GM18858 (cell line): ENCODE data around the gene KIF25.
"Not testable (repeated sequence)": the region's sequence is repeated elsewhere in the genome, so short reads cannot be mapped to it uniquely, and the experiment has no call there.

ENCODE experiments used
- ATAC-seq: cut with Tn5 transposase; IDR thresholded peaks from one replicate; pipeline ENCODE4 v1.9.1; 2021; ENCODE audit not compliant: unreplicated experiment

Gene KIF25

DNA sequence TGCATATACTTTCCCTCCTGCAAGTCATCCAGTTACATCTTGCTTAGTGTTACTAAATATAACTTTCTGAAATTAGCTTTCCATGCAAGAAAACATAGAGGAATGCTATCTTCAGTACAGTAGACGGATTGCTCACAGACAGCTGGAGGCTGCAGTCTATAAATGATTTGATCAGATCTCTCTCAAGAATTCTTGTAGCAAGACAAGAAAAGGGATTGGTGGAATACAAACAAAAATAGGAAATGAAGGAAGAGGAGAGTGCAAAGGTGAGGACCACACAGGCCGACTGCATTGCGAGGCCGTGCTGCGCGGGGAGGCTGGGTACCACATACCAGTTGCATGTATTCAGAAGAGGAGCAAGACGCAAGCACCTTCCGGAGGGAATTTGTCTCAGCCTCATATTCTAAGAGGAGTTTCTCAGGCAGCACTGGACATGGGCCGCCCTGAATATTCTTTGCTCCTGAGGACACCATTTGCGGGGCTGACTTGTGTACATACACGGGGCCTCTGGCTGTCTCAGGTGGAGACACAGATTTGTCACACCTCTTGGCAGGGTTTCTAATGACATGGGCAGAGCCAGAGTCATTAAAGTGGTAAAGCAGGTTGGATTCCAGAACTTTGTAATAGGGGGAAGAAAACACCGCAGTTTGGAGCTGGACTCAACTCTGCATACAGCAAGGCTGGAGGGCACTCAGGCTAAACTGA is 22.7 kb upstream of the KIF25 start:
- ATAC-seq, result no peak

DNA sequence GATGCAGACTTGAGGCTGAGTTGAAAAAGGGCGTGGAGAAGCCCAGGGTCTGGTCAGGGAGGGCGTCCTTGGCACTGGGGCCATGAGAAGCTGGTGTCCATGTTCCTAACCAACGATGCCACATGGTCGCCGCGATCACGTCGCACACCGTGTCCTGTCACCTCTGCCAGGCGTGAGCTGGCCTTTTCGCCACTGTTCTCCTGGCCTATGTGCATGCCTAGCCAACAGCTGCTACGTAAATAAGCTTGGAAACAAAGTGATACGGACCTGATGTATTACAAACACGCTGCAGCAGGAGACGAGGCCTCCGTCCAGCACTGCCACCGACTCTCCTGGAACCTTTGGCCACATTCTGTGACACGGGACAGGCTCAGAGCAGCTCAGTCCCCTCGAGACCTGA is 22.0 kb upstream of the KIF25 start:
- no peak for ATAC-seq

DNA sequence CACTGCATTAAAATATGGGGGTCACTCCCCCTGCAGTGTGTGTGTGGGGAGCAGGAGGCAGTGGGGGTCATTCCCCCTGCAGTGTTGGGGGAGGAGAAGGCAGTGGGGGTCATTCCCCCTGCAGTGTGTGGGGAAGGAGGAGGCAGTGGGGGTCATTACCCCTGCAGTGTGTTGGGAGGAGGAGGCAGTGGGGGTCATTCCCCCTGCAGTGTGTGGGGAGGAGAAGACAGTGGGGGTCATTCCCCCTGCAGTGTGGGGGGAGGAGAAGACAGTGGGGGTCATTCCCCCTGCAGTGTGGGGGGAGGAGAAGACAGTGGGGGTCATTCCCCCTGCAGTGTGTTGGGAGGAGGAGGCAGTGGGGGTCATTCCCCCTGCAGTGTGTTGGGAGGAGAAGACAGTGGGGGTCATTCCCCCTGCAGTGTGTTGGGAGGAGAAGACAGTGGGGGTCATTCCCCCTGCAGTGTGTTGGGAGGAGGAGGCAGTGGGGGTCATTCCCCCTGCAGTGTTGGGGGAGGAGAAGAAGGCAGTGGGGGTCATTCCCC is 21.3 kb upstream of the KIF25 start:
- not testable (repeated sequence) for ATAC-seq

DNA sequence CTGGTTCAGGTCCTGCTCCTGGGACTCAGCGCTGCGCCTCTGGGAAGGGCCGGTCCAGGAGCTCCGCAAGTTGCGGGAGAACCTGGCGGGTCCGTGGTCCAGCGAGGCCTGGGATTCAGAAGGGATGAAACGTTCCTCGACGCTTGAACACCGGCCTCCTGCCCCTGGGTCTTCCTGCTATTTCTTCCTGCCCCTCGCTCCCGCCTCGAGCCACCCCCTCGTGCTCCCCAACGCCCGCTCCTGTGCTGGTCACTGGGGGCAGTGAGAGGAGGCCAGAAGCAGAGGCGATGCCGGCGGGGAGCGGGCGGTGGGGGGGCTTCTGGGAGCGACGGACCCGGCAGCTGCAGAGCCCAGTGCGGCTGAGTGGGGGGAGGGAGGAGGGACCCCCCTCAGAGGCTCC is 20.8 kb upstream of the KIF25 start:
- no peak for ATAC-seq

DNA sequence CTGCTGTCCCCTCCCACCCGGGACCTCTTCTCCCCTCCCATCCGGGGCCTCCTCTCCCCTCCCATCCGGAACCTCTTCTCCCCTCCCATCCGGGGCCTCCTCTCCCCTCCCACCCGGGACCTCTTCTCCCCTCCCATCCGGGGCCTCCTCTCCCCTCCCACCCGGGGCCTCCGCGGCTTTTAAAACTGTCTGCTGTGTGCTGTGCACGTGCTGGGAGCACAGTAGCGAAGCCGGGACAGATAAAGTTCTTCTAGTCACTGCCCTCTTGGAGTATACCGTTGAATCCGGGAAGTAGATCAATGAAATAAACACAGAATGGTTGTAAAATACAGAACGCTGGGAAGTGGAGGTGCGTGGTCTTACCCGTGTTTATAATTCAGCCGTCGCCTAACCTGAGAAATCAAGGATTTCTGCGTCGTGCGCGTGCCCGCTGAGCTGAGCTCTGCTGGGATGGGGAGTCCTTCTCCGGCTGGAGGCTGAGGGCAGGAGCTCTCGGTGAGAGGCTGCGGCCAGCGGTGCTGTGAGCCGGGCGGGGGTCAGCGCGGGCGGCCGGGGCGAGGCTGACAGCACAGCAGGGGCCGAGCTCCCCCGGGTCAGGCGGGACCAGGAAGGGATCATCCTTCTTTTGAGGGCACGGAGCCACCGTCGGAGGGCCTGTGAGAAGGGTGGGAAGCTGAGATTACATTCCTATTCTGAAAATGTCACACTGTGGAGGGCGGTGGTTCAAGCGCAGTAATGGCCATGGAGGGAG is 19.6 kb upstream of the KIF25 start:
- ATAC-seq, result no peak

DNA sequence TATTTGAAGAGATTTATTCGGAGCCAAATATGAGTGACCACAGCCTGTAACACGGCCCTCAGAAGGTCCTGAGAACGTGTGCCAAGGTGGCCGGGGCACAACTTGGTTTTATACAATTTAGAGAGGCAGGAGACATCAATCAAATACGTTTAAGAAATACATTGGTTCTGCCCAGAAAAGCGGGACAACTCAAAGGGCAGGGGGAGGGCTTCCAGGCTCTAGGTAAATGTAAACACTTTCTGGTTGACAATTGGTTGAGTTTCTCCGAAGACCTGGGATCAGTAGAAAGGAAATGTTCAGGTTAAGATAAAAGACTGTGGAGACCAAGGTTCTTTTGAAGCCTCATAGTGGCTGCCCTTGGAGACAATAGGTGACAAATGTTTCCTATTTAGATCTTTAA is 18.9 kb upstream of the KIF25 start:
- ATAC-seq, result no peak

DNA sequence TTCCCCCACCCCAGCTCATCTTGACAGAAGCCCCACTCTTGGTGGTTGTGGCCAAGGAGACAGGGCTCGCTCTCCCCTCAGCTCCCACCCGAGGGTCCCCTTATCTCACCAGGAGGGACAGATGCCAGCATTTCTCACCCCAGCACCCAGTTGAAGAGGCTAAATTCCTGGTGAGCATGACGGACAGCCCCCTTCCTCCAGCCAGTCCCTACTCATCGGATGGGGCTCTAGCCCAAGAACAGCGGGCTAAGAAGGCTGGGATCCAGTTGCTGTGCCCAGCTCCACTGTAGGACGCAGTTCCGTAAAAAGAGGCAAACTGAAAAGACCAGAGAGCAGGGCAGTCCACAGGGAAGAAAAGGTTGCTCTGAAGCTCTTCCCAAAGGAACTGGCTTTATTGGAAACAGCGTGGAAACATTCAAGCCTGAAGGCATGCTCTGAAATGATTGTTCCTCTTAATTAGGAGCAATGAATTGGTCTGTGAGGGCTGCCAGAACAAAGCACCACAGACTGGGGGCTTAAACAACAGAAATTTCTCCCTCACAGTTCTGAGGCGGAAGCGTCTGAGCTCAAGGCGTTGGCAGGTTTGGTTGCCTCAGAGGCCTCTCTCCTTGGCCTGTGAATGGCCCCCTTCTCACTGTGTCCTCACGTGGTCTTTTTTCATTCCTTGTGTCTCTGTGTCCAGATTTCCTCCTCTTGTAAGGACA is 17.9 kb upstream of the KIF25 start:
- no peak for ATAC-seq

DNA sequence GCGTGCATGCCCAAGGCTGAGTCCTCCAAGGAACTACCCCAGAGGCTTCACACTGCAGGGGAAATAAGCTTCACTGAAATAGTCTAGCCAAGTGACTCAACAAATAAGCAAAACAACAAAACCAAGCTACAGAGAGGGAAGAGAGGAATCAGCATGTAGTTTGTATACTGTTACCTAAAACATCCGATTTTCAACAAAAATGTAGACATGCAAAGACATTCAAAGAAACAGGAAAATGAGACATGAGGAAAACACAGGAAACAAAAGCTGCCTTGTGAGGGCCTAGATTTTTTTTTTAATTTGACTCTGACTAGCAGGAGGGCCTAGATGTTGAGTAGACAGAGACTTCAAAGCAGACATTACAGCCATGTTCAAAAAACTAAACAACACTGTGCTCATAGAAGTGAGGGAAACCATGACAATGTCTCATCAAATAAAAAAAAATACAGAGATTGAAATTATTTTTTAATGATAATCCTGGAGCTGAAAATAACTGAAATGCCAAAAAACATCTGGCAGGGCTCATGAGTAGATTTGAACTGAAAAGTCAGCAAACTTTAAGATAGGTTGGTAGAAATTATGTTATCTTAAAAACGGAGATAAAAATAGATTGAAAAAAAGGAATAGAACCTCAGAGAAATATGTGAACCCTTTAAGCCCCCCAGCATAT is 16.4 kb upstream of the KIF25 start:
- no peak for ATAC-seq

DNA sequence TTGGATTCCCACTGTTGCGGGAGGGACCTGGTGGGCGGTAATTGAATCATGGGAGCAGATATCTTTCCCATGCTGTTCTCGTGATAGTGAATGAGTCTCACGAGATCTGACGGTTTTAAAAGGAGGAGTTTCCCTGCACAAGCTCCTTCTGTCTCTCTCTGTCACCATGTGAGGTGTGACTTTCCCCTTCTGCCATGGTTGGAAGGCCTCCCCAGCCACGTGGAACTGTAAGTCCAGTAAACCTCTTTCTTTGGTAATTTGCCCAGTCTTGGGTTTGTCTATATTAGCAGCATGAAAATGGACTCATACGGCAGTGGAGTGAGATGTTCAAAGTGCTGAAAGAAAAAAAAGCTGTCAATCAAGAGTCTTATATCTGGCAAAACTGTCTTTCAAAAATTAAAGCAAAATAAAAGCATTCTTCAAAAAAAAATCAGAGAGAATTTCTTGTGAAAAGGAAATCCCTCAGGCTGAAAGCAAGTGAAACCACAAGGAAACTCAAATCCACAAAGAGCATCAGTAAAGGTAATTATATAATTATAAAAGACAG is 15.5 kb upstream of the KIF25 start:
- ATAC-seq, result no peak

DNA sequence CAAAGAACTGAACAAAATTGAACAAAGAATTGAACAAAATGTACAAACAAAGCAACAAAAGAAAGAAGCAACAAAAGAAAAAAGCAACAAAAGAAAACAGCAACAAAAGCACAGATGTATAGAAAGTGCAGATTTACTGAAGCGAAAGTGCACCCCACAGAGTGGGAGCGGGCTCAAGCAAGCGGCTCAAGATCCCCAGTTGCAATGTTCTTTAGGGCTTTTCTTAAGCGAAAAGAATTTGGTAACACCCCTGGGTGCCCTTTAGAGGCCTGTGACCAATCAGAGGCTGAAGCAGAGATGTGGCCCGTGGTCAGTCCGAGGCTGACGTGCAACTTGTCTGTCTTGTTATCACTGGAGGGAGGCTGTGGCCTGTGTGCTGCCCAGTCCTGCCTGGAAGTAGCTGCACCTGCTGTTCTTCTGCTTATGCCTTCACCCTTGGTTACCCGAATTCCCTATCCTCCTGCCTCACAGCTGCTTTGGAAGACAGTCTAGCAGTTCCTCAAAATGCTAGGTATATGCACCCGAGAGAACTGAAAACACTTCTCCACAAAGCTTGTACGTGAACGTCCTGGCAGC is 13.2 kb upstream of the KIF25 start:
- ATAC-seq, result no peak

DNA sequence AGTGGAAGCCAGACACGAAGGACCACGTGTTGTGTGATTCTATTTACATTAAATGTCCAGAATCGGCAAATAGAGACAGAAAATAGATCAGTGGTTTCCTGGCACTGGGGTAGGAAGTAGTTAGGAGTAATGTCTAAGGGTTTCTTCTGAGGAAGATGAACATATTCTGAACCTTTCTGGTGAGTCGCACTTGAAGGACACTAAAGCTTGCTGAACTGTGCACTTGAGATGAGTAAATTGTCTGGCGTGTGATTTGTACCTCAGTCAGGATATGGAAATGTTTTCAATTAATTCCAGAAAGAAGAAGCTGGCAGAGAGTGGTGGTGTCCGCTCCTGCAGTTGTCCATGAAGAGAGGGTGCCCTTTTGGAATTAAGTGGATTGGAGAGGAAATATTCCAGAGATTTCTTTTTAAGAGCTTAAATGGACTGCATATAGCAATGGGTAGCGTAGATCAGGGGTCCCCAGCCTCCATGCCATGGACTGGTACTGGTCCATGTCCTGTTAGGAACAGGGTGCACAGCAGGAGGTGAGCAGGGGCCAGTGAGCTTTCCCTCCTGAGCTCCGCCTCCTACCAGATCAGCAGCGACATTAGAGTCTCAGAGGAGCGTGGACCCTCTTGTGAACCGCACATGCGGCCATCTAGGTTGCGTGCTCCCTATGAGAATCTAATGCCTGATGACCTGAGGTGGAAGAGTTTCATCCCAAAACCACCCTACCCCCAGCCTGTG is 12.4 kb upstream of the KIF25 start:
- ATAC-seq, result no peak

DNA sequence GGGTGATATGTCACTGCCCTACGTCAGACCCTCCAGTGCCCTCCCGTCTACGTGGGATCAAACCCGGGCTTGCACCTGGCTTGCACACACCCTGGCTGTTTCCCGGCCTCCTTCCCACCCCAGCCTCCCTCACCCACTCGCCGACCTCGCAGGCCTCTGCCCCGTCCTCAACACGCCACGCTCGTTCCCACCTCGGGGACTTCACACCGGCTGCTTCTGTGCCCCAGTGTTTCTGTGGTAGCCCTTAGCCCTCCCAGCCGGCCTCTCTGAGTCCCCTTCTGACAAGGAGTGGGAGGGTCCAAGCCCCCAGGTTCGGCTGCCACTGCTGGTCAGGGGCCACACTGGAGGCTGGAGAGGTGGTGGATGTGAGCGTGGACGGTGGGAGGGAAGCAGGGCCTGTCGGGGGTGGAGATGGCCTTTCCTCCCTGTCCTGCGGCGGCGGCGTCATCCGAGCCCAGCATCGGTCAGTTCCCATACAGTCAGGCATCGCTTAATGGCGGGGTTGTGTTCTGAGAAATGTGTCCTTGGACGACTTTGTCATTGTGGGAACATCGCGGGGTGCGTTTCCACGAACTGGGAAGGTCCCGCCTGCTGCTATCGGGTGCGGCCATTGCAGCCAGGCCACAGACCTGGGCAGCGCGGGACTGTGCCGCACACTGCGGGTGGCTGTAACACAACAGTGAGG is 11.4 kb upstream of the KIF25 start:
- ATAC-seq, result no peak

DNA sequence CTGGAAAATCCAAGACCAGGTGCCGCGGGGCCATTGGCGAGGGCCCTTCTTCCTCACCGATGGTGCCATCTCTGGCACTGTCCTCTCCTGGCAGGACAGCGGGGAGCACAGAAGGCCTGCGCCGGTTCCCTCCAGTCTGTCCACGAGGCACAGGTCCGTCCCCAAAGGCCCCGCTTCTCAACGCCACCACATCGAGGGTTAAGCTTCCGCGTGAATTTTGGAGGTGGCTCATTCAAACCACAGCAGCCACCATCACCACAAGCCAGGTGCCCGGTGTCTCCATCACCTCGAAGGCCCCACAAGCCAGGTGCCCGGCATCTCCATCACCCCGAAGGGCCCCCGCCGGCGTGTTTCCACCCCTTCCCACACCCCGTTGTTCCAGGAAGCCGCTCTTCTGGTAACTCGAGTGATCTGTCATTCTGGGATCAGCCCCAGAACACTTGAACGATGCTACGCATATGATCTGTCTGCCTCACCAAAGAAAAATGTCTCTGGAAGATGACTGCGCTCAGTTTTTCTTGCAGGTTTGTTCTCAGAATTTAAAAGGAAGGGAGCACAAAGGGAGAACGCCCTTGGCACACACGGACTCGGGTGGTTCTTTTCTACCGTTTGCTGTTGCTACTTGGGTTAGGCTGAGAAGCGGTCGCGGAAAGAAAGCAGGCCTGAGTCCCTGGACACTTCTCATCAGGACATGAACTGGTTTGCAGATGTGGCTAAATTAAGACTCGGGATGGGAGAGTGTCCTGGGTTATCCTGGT is 9.9 kb upstream of the KIF25 start:
- ATAC-seq, result no peak

DNA sequence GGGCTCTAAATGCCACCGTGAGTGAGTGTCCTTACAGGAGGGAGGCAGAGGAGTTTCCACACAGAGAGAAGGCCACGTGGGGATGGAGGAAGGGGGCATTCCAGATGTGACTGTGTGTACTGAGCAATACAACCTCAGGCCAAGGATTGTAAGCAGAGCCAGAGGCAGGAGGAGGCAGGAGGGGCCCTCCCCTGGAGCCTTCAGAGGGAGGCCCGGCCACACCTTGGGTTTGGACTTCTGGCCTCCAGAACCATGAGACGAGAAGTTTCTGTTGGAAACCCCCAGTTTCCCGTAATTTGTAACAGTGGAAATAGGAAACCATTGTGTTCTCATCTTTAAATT is 9.3 kb upstream of the KIF25 start:
- ATAC-seq, result no peak

DNA sequence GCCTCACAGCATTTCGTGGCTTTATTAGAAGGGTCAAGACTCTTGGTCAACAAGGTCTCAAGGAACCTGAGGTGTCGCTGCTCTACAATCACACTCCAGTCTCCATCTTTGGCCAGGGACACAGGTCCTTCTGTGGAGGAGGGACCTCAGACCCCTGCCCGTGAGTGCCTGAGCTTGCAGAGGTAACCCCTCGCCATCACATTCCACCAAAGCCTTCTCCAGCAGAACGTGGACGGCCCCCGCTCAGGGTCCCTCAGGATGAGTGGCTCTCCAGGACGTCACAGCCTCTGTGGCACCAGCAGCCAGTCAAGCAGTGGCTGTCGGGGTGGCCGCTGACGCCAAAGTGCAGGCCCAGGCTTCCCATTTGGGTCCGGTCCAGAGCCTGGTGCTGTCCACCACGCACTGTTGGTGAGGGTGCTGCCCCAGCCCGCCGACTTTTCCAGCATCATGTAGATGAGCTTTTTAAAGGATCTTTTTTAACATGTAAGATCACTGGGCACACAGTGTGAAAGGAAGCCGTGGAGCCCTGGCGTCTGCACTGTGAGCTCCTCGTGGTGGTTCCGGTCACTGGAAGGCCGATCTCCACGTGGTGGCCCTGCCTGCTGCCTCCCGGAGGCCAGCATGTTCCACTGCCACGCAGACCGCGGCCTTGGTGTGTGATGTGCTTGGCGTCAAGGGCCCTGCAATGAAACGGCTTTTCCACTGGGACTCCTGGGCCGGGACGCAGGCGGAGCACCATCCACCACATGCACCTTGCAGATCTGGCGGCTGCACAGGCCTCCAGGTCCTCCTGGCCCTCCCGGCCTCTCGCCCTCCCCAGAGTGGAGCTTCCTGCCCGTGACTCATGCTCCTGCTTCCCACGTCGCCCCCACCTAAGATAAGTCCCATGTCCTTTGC is 8.3 kb upstream of the KIF25 start:
- ATAC-seq, result no peak

DNA sequence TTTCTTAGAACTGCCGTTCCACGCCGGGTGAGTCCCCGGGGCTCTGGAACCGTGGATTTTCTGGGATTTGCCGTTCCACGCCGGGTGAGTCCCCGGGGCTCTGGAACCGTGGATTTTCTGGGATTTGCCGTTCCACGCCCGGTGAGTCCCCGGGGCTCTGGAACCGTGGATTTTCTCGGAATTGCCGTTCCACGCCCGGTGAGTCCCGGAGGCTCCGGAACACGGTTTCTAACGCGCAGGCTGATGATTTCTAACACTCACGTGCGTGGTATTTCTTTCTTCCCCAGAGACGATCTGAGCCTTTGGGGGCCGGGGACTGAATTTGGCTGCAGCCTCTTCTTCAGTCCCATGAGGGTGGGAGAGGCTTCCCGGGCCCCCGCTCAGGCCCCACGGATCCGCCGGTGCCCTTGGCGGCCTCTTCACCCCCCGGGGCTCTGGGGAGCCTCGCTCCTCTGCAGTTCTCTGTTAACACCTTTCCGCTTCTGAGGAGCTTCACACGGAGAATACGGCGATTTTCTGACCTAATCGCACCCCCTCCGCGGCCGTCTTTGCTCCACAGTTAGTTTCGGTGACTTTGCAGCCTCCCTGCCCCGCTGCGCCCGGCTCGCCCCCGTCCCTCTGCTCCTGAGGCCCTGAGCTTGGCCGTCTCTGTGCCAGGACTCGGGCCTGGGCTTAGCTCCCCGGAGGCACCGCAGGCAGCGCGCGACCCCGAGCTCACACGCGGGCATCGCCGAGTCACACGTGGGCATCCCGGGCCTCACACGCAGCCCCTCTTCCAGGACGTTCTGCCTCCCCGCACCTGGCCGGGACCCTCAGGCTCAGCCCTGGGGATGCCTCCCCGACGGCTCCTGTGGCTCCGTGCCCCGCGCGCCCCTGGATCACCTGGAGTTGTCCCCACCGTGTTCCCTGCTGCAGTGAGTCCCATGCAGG is 7.2 kb upstream of the KIF25 start:
- no peak for ATAC-seq

DNA sequence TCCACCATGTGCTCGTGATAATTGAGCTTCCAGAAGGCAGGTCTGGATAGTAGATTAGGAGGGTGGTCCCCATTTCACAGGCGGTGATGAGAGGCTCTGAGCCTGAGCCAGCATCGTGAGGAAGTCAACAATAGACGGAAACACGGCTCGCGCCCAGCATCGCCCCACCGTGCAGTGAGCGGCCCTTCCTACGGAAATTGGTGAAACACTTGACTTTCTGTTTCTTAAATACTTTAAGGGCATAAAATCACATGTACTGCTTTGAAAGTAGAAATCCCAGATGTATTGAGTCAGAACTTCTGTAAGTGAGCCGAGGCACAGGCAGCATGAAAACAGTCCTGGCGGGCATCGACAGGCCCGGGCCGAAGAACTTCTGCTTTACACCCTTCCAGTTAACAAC is 4.3 kb upstream of the KIF25 start:
- ATAC-seq, result no peak
